CD8-positive, alpha-beta memory T cell (primary cell): ENCODE data around the gene SH2D3C. TPM values are rescaled to one million over a fixed set of nuclear protein-coding genes. Genes with fewer than 3 reads are reported as not detected.

ENCODE experiments used
- CTCF ChIA-PET: fragments of 350-600 bp; sonication (Branson Sonifier 250); formaldehyde crosslinking; loops from one replicate; lab custom pipeline; 2021; ENCODE audit warnings: antibody characterized with exemption; lab: Charles Lee
- POLR2A ChIA-PET: fragments of 350-600 bp; sonication (Branson Sonifier 250); formaldehyde crosslinking; loops from one replicate; lab custom pipeline; 2021; ENCODE audit warnings: antibody characterized with exemption; lab: Charles Lee
- DNase-seq, 5 donors: peaks; one replicate each; pipeline versions ENCODE4 v3.0.0 to v3.0.0-alpha.2; 2020 to 2022; ENCODE audit warnings: mixed read lengths in 1 of 5
- H3K27ac ChIP-seq: one replicate; pipeline ENCODE4 v1.7.0; 2013; ENCODE audit warnings: low read depth, mild to moderate bottlenecking, low read length, moderate library complexity
- H3K27me3 ChIP-seq: 2 replicates; pipeline ENCODE4 v1.7.0; 2013; ENCODE audit warnings: low read length, mild to moderate bottlenecking; ENCODE audit not compliant: insufficient read depth, poor library complexity, severe bottlenecking
- H3K36me3 ChIP-seq: 2 replicates; pipeline ENCODE4 v1.7.0; 2013; ENCODE audit warnings: mild to moderate bottlenecking, low read length, moderate library complexity; ENCODE audit not compliant: insufficient read depth
- H3K4me1 ChIP-seq: 2 replicates; pipeline ENCODE4 v1.7.0; 2013; ENCODE audit warnings: mild to moderate bottlenecking, low read length, moderate library complexity; ENCODE audit not compliant: insufficient read depth
- H3K4me3 ChIP-seq: 2 replicates; pipeline ENCODE4 v1.7.0; 2013; ENCODE audit warnings: mild to moderate bottlenecking, low read length
- H3K9me3 ChIP-seq: 2 replicates; pipeline ENCODE4 v1.7.0; 2013; ENCODE audit warnings: mild to moderate bottlenecking, low read length
- H3K27ac Mint-ChIP-seq, 8 donors: one replicate each; pipeline ENCODE4 v1.8.0; 2020 to 2021; ENCODE audit warnings: mixed read lengths in 8 of 8, mild to moderate bottlenecking in 6 of 8, inconsistent platforms in 3 of 8, moderate library complexity in 3 of 8
- H3K27me3 Mint-ChIP-seq, 2 donors: one replicate each; pipeline ENCODE4 v1.8.0; 2020 to 2021; ENCODE audit warnings: mixed read lengths in 2 of 2, mild to moderate bottlenecking in 1 of 2, moderate library complexity in 1 of 2
- H3K36me3 Mint-ChIP-seq, 3 donors: one replicate each; pipeline ENCODE4 v1.8.0; 2020 to 2021; ENCODE audit warnings: mixed read lengths in 3 of 3, inconsistent platforms in 1 of 3, mild to moderate bottlenecking in 1 of 3
- H3K4me1 Mint-ChIP-seq, 3 donors: one replicate each; pipeline ENCODE4 v1.8.0; 2020 to 2021; ENCODE audit warnings: mixed read lengths in 3 of 3, inconsistent platforms in 1 of 3, mild to moderate bottlenecking in 1 of 3
- H3K4me3 Mint-ChIP-seq, 7 donors: one replicate each; pipeline ENCODE4 v1.8.0; 2020 to 2021; ENCODE audit warnings: mixed read lengths in 7 of 7, mild to moderate bottlenecking in 6 of 7, moderate library complexity in 4 of 7, inconsistent platforms in 2 of 7
- H3K9me3 Mint-ChIP-seq, 5 donors: one replicate each; pipeline ENCODE4 v1.8.0; 2020 to 2022; ENCODE audit warnings: mixed read lengths in 5 of 5, mild to moderate bottlenecking in 3 of 5, moderate library complexity in 2 of 5, inconsistent platforms in 1 of 5
- polyA plus RNA-seq: library from polyadenylated mRNA; unstranded; fragments of 300-500 nt; fragmentation: Illumina TruSeq; gene quantifications from one replicate; pipeline ENCODE4 v1.2.3, GENCODE V29; 2021
- total RNA-seq, 2 experiments: library from RNA; stranded (reverse); gene quantifications; one replicate each; pipeline ENCODE4 v1.2.3, GENCODE V29; 2021

The SH2D3C gene
- total and polyA plus RNA-seq, 3 experiments from 2014 or later: 13.9 to 50.7 (median 14.1) TPM

GRCh38 chr9:127769101-127769500 is 9.4 kb downstream of the SH2D3C start:
- Histone ChIP-seq H3K4me1 (peaks cover 85% of the 10 kb centered on the region), H3K36me3 (peaks cover 23% of the 10 kb centered on the region), H3K27ac (peak overlapping the region; percentile 6), H3K27me3 (no peaks in the 10 kb centered on the region), H3K9me3 (no peaks in the 10 kb centered on the region), H3K4me3 (no peak overlapping the region)
- Mint-ChIP-seq H3K27me3 (peaks cover 0 to 1% of the 10 kb centered on the region in 2 donors), H3K4me3 (peak overlapping the region; percentile 5 to 76 (median 55)), H3K9me3 (no peaks in the 10 kb centered on the region), H3K36me3 (peaks cover 0 to 68% (median 10%) of the 10 kb centered on the region in 3 donors), H3K4me1 (peaks cover 71 to 87% (median 86%) of the 10 kb centered on the region in 3 donors), H3K27ac (peak overlapping the region; percentile 79 to 98 (median 88))
- no peak for DNase-seq
- ChIA-PET POLR2A (interaction anchor here (0.6 to 3.7 kb wide), 4 partner anchors 11 to 856 kb away, joined by 3 to 54 read pairs (median 6); partner anchors contain the start of genes CDK9 and TTC16), CTCF (interaction anchor here (0.7 to 4.5 kb wide), 9 partner anchors 9 to 101 kb away, joined by 3 to 69 read pairs (median 6); partner anchors contain the start of genes CDK9, SH2D3C and TOR2A)

- H3K4me1 Mint-ChIP-seq: peaks cover 72 to 87% (median 86%) of the 10 kb centered on the region in 3 donors
- H3K36me3 Mint-ChIP-seq: peaks cover 0 to 69% (median 8%) of the 10 kb centered on the region in 3 donors
- peaks cover 89% of the 10 kb centered on the region for H3K4me1 ChIP-seq
- peak overlapping the region; percentile 33 to 81 (median 55) for H3K4me3 Mint-ChIP-seq
- H3K27ac ChIP-seq: peak overlapping the region; percentile 8
- CTCF ChIA-PET: interaction anchor here (1.3 to 4.5 kb wide), 7 partner anchors 9 to 101 kb away, joined by 3 to 27 read pairs (median 6); partner anchors contain the start of genes CDK9, SH2D3C and TOR2A
- H3K9me3 Mint-ChIP-seq: no peaks in the 10 kb centered on the region
- H3K4me3 ChIP-seq: no peak overlapping the region
- POLR2A ChIA-PET: interaction anchor here (0.6 to 3.7 kb wide), 4 partner anchors 10 to 856 kb away, joined by 3 to 54 read pairs (median 6); partner anchors contain the start of gene CDK9
- peaks cover 0 to 1% of the 10 kb centered on the region in 2 donors for H3K27me3 Mint-ChIP-seq
- DNase-seq: no peak
- H3K27ac Mint-ChIP-seq: peak overlapping the region; percentile 79 to 98 (median 88)
- H3K27me3 ChIP-seq: no peaks in the 10 kb centered on the region
- no peaks in the 10 kb centered on the region for H3K9me3 ChIP-seq
- peaks cover 19% of the 10 kb centered on the region for H3K36me3 ChIP-seq
Observed at GRCh38 chr9:127768698-127769097, 9.8 kb downstream of the SH2D3C start.

- Mint-ChIP-seq H3K4me3 (peak overlapping the region in 3 of 7 donors; percentile 44 to 79 (median 78)), H3K4me1 (peaks cover 78 to 90% (median 90%) of the 10 kb centered on the region in 3 donors), H3K27me3 (peaks cover 0 to 1% of the 10 kb centered on the region in 2 donors), H3K36me3 (peaks cover 0 to 70% (median 11%) of the 10 kb centered on the region in 3 donors), H3K9me3 (no peaks in the 10 kb centered on the region), H3K27ac (peak overlapping the region; percentile 79 to 98 (median 90))
- Histone ChIP-seq H3K4me3 (peak overlapping the region; percentile 38), H3K27me3 (no peaks in the 10 kb centered on the region), H3K36me3 (peaks cover 14% of the 10 kb centered on the region), H3K27ac (peak overlapping the region; percentile 8), H3K4me1 (peaks cover 90% of the 10 kb centered on the region), H3K9me3 (no peaks in the 10 kb centered on the region)
- ChIA-PET POLR2A (interaction anchor here (0.6 to 1.6 kb wide), 4 partner anchors 8 to 44 kb away, joined by 3 to 5 read pairs (median 4); no protein-coding TSS in a partner anchor), CTCF (interaction anchor here (0.9 to 3.7 kb wide), 10 partner anchors 8 to 268 kb away, joined by 3 to 27 read pairs (median 6); partner anchors contain the start of genes CDK9, SH2D3C, ST6GALNAC4 and TOR2A)
- no peak for DNase-seq
Observed at GRCh38 chr9:127767909-127768331, 10.5 kb downstream of the SH2D3C start.

GRCh38 chr9:127767410-127767809 is 11.1 kb downstream of the SH2D3C start:
- Mint-ChIP-seq H3K9me3 (no peaks in the 10 kb centered on the region), H3K4me3 (peak overlapping the region; percentile 0 to 81 (median 76)), H3K27me3 (peaks cover 0 to 3% of the 10 kb centered on the region in 2 donors), H3K27ac (peak overlapping the region; percentile 76 to 96 (median 91)), H3K36me3 (peaks cover 0 to 70% (median 11%) of the 10 kb centered on the region in 3 donors), H3K4me1 (peaks cover 83 to 95% (median 93%) of the 10 kb centered on the region in 3 donors)
- H3K27me3 ChIP-seq: no peaks in the 10 kb centered on the region
- H3K27ac ChIP-seq: no peak overlapping the region
- ChIA-PET CTCF (interaction anchor here (0.9 to 3.7 kb wide), 10 partner anchors 8 to 268 kb away, joined by 3 to 27 read pairs (median 6); partner anchors contain the start of genes CDK9, SH2D3C, ST6GALNAC4 and TOR2A), POLR2A (interaction anchor here (0.6 to 1.6 kb wide), 6 partner anchors 9 to 224 kb away, joined by 3 to 5 read pairs (median 4); no protein-coding TSS in a partner anchor)
- no peak for DNase-seq
- H3K36me3 ChIP-seq: peaks cover 9% of the 10 kb centered on the region
- no peaks in the 10 kb centered on the region for H3K9me3 ChIP-seq
- peaks cover 89% of the 10 kb centered on the region for H3K4me1 ChIP-seq
- H3K4me3 ChIP-seq: peak overlapping the region; percentile 38

GRCh38 chr9:127765418-127765817 is 13.0 kb downstream of the SH2D3C start:
- H3K4me3 Mint-ChIP-seq: peak overlapping the region in 1 of 7 donors; percentile 45
- H3K4me1 Mint-ChIP-seq: peaks cover 73 to 94% (median 80%) of the 10 kb centered on the region in 3 donors
- Histone ChIP-seq H3K27me3 (no peaks in the 10 kb centered on the region), H3K9me3 (no peaks in the 10 kb centered on the region), H3K4me3 (no peak overlapping the region), H3K27ac (no peak overlapping the region), H3K4me1 (peaks cover 73% of the 10 kb centered on the region), H3K36me3 (peaks cover 14% of the 10 kb centered on the region)
- H3K27ac Mint-ChIP-seq: peak overlapping the region in 7 of 8 donors; percentile 68 to 96 (median 90)
- peaks cover 0 to 69% (median 11%) of the 10 kb centered on the region in 3 donors for H3K36me3 Mint-ChIP-seq
- POLR2A ChIA-PET: no interaction called here
- peaks cover 0 to 3% of the 10 kb centered on the region in 2 donors for H3K27me3 Mint-ChIP-seq
- DNase-seq: no peak
- H3K9me3 Mint-ChIP-seq: no peaks in the 10 kb centered on the region
- CTCF ChIA-PET: interaction anchor here (0.6 to 3.7 kb wide), 3 partner anchors 10 to 105 kb away, joined by 3 to 27 read pairs (median 15); partner anchors contain the start of gene CDK9

- peaks cover 0 to 74% (median 11%) of the 10 kb centered on the region in 3 donors for H3K36me3 Mint-ChIP-seq
- Histone ChIP-seq H3K4me1 (peaks cover 58% of the 10 kb centered on the region), H3K36me3 (peaks cover 14% of the 10 kb centered on the region), H3K4me3 (no peak overlapping the region), H3K27ac (no peak overlapping the region), H3K27me3 (no peaks in the 10 kb centered on the region), H3K9me3 (no peaks in the 10 kb centered on the region)
- H3K4me3 Mint-ChIP-seq: peak overlapping the region in 1 of 7 donors; percentile 64
- POLR2A ChIA-PET: no interaction called here
- H3K4me1 Mint-ChIP-seq: peaks cover 60 to 80% (median 67%) of the 10 kb centered on the region in 3 donors
- CTCF ChIA-PET: interaction anchor here (1.6 to 3.4 kb wide), 2 partner anchors 20 to 106 kb away, joined by 7 to 18 read pairs; no protein-coding TSS in a partner anchor
- no peaks in the 10 kb centered on the region for H3K9me3 Mint-ChIP-seq
- DNase-seq: peak in 1 of 5 donors; percentile 23
- peak overlapping the region; percentile 57 to 94 (median 72) for H3K27ac Mint-ChIP-seq
- H3K27me3 Mint-ChIP-seq: peaks cover 0 to 3% of the 10 kb centered on the region in 2 donors
Observed at GRCh38 chr9:127763918-127764384, 14.5 kb downstream of the SH2D3C start.

- Histone ChIP-seq H3K27me3 (no peaks in the 10 kb centered on the region), H3K27ac (no peak overlapping the region), H3K4me1 (peaks cover 41% of the 10 kb centered on the region), H3K9me3 (no peaks in the 10 kb centered on the region), H3K4me3 (no peak overlapping the region), H3K36me3 (peaks cover 14% of the 10 kb centered on the region)
- no peaks in the 10 kb centered on the region for H3K9me3 Mint-ChIP-seq
- H3K27ac Mint-ChIP-seq: peak overlapping the region in 7 of 8 donors; percentile 57 to 94 (median 84)
- POLR2A ChIA-PET: no interaction called here
- peaks cover 53 to 68% (median 57%) of the 10 kb centered on the region in 3 donors for H3K4me1 Mint-ChIP-seq
- no peak overlapping the region for H3K4me3 Mint-ChIP-seq
- H3K27me3 Mint-ChIP-seq: peaks cover 0 to 3% of the 10 kb centered on the region in 2 donors
- CTCF ChIA-PET: interaction anchor here (1.1 to 3.4 kb wide), 4 partner anchors 9 to 24 kb away, joined by 3 to 18 read pairs (median 5); no protein-coding TSS in a partner anchor
- peaks cover 0 to 72% (median 11%) of the 10 kb centered on the region in 3 donors for H3K36me3 Mint-ChIP-seq
- no peak for DNase-seq
Observed at GRCh38 chr9:127762111-127762676, 16.3 kb downstream of the SH2D3C start.
